HCEC 1CT (cell line): ENCODE data around the gene POU6F1.
"Not testable (repeated sequence)": the region's sequence is repeated elsewhere in the genome, so short reads cannot be mapped to it uniquely, and the experiment has no call there.

ENCODE experiments used
- DNase-seq: peaks from one replicate; pipeline ENCODE4 v3.0.0-alpha.2; 2017

The POU6F1 gene

DNA sequence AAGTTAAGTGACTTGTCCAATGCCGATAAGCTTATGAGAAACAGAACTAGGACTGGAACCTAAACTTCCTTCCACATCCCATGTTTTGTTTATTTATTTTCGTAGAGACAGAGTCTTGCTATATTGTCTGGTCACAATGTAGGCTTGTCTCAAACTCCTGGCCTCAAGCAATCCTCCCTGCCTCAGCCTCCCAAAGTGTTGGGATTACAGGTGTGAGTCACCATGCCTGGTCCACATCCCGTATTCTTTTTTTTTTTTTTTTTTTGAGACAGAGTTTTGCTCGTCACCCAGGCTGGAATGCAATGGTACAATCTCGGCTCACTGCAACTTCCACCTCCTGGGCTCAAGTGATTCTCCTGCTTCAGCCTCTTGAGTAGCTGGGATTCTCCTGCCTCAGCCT, 9.2 kb upstream of the POU6F1 start:
- DNase-seq: not testable (repeated sequence)

- DNase-seq: no peak
These were observed 7.9 kb upstream of the POU6F1 start for GRCh38 chr12:51225771-51226170.

DNA sequence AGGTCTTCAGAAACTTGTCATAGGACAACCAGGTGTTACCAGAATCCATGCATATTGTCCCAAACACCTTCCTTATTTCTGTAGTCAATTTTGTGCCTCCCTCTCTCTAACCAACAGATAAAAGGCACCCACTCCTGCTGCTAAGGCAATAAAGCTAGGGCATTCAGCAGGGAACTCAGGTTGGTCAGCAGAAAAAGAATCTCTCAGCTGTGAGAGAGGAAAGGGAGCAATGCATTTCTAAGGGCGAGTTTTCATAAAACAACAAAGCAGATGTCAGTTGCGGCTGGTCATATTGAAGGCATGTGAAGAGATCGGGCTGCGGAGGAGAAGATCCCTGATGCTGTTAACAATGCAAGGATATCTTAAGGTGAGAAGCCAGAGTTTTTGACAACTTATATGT, 7.4 kb upstream of the POU6F1 start:
- no peak for DNase-seq

GRCh38 chr12:51224625-51225024, 6.8 kb upstream of the POU6F1 start:
- DNase-seq: no peak

GRCh38 chr12:51222461-51222860, 4.6 kb upstream of the POU6F1 start:
- DNase-seq: no peak

DNA sequence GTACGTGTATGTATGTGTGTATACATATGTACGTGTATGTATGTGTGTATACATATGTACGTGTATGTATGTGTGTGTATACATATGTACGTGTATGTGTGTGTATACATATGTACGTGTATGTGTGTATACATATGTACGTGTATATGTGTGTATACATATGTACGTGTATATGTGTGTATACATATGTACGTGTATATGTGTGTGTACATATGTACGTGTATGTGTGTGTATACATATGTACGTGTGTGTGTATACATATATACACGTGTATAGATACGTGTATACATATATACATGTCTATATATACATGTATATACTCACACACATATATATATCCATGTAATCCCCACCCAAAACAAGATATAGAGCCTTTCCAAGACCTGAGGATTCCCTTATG, 2.0 kb upstream of the POU6F1 start:
- not testable (repeated sequence) for DNase-seq

GRCh38 chr12:51219322-51219721, 1.5 kb upstream of the POU6F1 start:
- DNase-seq: no peak

DNA sequence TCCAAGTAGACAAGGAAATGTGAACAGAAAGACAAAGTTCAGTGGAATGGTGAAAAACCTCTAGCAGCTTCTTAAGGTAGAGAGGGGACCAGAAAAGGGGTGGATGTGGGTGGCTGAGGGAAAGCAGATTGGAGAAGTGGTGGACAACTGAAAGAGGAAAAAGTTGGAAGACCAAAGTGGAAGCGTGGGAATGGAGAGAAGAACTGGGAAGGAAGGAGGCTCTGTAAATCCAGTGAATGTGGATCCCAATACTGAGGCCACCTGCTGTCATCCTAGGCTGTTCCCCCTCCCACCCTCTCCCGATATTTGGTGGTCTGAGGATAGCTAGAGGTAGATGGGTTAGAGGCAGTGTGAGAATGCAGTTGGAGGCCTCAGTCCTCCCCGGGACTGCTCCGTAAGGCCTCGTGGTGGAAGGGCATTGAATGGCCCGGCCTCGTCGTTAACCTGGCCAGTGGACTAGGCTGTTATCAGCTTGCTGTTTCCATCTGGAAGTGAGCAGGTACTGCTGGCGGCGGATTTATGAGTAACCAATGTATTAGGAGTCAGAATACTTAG, 822 bp upstream of the POU6F1 start:
- DNase-seq: no peak

DNA sequence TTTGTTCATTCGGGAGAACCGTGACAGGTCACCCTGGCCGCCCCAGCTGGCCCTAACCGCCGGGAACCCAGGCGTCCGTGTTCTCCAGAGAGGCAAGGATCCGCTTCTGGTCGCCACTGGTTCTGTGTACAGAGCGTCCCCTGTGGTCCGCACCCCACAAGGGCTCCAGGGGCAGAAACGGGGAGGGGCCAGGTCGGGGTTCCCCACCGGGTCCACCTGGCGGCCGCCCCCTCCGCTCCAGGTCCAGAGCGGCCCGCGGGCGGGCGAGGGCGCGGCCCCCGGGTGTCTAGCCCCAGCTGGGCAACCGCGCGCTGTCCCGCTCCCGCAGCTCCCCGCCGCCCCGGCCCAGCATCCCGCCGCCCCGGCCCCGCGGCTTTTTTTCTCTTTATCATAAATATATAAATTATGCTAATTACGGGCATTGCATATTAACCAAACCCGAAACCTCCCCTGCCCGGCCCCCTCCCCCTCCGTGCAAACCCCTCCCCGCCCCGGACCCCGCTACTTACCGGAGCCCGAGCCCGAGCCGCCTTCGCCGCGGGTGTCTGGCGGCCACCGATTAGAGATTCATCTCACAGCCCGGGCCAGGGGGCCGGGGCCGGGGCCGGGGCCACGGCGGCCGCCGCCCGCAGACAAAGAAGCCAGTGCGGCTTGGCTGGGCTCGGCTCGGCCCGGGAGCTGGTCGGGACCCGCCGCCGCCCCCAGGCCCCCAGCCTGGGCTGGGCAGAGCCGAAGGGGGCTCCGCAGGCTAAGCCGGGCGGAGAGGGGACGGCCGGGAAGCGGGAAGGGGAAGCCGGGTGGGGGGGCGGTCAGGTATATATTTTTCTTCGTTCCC, 512 bp downstream of the POU6F1 start:
- peak; percentile 37 for DNase-seq

- DNase-seq: no peak
These were observed 1.2 kb downstream of the POU6F1 start for GRCh38 chr12:51216642-51217041.

- no peak for DNase-seq
These were observed 3.0 kb downstream of the POU6F1 start for GRCh38 chr12:51214895-51215294.

DNA sequence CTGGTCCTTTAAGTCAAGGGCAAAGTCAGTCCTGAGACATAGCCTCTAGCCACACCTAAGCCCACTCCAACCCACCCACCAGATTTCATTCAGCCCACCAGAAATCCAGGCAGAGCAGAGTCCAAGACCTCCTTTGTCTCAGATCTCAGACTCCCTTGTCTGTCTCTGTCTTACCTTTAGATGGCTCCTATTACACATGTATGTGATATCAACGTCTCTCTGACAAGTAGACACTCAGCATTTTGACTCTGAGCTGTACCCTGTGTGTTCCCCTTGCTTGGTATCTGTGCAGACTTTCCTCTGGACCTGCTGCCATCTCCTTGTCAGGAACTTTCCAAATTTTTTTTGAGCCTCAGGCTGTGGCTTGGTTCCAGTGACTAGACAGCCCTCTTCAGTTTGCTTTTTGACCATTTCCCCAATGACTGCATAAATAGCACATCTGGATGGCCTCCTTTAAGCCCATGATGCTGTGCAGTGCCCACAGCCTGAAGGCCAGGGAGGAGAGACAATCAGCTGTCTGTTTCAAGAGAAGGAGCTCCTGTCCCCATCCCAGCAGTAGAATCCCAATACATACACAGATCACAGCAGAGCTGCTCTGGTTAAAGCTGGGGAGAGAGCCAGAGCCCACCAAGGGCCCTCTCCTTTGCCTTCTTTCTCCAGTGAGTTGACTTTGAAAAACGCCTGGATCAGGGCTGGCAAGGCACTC, 7.0 kb downstream of the POU6F1 start:
- no peak for DNase-seq

GRCh38 chr12:51209259-51209658, 8.6 kb downstream of the POU6F1 start:
- no peak for DNase-seq

DNA sequence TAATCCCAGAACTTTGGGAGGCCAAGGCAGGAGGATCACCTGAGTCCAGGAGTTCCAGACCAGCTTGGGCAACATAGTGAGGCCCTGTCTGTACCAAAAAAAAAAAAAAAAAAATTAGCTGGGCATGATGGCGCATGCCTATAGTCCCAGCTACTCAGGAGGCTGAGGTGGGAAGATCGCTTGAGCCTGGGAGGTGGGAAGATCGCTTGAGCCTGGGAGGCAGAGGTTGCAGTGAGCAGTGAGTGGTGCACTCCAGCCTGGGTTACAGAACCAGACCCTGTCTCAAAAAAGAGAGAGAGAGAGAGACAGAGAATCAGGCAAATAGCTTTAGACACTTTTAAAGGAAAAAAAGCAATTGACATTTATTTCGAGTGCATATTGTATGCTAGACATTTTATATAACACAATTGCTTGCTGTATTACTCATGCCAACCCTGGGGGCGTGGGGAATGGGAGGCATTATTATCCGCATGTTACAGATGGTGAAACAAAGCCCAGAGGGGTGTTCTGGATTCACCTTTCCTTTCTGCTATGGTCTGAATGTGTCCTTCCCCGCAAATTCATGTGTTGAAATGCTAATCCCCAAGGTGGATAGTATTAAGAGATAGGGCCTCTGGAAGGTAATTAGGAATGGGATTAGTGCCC, 9.7 kb downstream of the POU6F1 start:
- no peak for DNase-seq

- no peak for DNase-seq
These were observed 12.5 kb downstream of the POU6F1 start for GRCh38 chr12:51205350-51205749.

DNA sequence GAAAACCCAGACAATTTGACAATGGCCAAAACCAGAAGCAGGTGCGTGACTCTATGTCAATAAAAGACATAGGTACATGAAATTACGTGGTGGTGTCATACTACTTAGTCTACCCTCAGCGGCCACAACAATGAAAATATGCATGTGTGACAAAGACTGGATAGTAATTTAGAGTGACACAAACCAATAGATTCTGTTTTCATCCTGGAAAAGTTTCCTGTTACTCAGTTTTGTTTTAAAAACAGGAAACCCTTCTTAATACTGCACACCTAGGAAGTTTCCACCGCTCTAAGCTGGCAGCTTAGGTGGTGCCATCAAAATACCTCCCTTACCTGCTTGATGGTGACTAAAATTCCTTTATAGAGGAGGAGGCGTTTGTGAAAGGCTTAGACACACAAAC, 15.1 kb downstream of the POU6F1 start:
- no peak for DNase-seq

DNA sequence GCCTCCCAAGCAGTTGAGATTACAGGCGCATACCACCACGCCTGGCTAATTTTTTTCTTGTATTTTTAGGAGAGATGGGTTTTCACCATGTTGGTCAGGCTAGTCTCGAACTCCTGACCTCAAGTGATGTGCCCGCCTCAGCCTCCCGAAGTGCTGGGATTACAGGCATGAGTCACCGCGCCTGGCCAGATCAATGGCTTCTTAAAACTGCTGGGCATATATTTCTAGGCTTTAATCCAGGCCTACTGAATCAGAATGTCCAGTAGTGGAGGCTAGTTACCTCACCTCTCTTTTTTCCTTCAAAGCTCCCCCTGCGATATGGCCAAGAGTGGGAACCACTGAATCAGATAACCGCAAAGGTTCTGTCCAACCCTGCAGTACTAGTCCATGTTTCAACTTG, 17.1 kb downstream of the POU6F1 start:
- DNase-seq: peak; percentile 3

GRCh38 chr12:51200156-51200555, 17.7 kb downstream of the POU6F1 start:
- no peak for DNase-seq

GRCh38 chr12:51199366-51199945, 18.4 kb downstream of the POU6F1 start:
- DNase-seq: no peak

DNA sequence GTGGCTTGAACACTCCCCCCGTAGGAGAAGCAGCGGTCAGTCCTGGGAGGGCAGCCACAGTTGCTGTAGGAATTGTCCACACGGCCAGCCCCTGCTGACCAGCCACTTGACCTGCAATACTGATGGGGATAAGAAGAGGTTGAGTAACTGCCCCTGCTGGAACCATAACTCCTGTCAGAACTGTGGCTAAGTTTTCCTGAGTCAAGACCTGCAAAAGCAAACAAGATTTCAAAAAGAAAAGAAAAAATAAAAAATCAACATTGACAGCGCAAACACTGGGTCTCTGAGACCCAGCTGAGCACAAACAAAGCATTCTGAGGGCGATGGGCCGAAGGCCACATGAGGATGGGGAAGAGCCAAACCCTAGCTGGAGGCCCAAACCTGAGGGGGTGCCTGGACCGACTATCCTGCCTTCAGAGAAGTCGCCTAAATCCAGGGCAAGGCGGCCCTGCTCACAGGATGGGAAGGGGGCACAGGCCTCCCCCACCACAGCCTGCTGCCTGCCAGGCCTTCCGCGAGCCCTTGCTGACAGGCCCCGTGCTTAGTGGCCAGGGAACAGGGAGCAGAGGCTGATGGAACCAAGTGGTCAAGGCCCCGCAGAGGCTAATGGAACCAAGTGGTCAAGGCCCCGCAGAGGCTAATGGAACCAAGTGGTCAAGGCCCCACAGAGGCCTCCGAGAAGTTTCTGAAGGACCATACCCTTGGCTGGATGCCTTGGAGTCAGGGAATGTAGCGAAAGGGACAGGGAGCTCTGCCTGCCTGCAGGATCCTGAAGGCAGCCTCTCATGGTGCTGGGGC, 19.1 kb downstream of the POU6F1 start:
- no peak for DNase-seq

GRCh38 chr12:51197736-51198567, 19.9 kb downstream of the POU6F1 start:
- no peak for DNase-seq
